Adrenal gland (tissue), 12 donors: ENCODE data around the gene TNC. TPM values are rescaled to one million over a fixed set of nuclear protein-coding genes. Genes with fewer than 3 reads are reported as not detected.

Experiments used
- DNase-seq, 7 donors: peaks; one replicate each; pipeline ENCODE4 v3.0.0-alpha.2; 2019 to 2020
- H3K27ac ChIP-seq, 5 donors: fragments of 200-600 bp; sonication (generic) in 4 of 5; 1 replicate in 3 of 5; 2 replicates in 2 of 5; pipeline versions ENCODE4 v1.5.1 to v1.8.0; 2016 to 2020; ENCODE audit warnings: mild to moderate bottlenecking in 1 of 5
- H3K27me3 ChIP-seq: fragments of 200-600 bp; 2 replicates; pipeline ENCODE4 v1.8.0; 2021
- H3K36me3 ChIP-seq, 2 donors: fragments of 200-600 bp; replicated peaks in 1 of 2; 1 replicate in 1 of 2; 2 replicates in 1 of 2; pipeline versions ENCODE4 v1.5.1 to v1.8.0; 2018 to 2022
- H3K4me1 ChIP-seq, 2 donors: fragments of 200-600 bp; replicated peaks in 1 of 2; 1 replicate in 1 of 2; 2 replicates in 1 of 2; pipeline versions ENCODE4 v1.5.1 to v1.8.0; 2018 to 2021
- H3K4me3 ChIP-seq, 4 donors: fragments of 200-600 bp; sonication (generic) in 3 of 4; one replicate each; pipeline ENCODE4 v1.5.1; 2016 to 2018
- H3K9me3 ChIP-seq, 3 donors: fragments of 200-600 bp; sonication (generic) in 1 of 3; replicated peaks in 1 of 3; 1 replicate in 2 of 3; 2 replicates in 1 of 3; pipeline versions ENCODE4 v1.5.1 to v1.8.0; 2016 to 2021
- CTCF ChIP-seq, 6 experiments: fragments of 450-650 bp in 4 of 6; fragments of 200-600 bp in 2 of 6; sonication (generic) in 1 of 6; IDR thresholded peaks; 1 replicate in 5 of 6; 2 replicates in 1 of 6; pipeline versions ENCODE4 v1.5.1 to v1.8.0; 2016 to 2021; ENCODE audit warnings: antibody characterized with exemption in 6 of 6, mild to moderate bottlenecking in 2 of 6, moderate library complexity in 1 of 6
- POLR2A ChIP-seq, 2 donors: fragments of 450-650 bp; IDR thresholded peaks; one replicate each; pipeline ENCODE4 v1.6.1; 2017; ENCODE audit warnings: antibody characterized with exemption in 2 of 2, mild to moderate bottlenecking in 2 of 2, moderate library complexity in 1 of 2
- WGBS, 4 donors: extraction: QIAGEN DNeasy Blood & Tissue Kit in 2 of 4; methylation state at CpG; one replicate each; pipeline versions ENCODE4 v1.1.5 to v1.1.7; 2013 to 2017; 5-methylcytosine and 5-hydroxymethylcytosine counted together
- intact Hi-C, 2 donors: fragments of 100-400 bp; cut with DNase I; formaldehyde crosslinking; loops; one replicate each; pipeline versions ENCODE4 v1.14.1 to v1.15.0; 2022 to 2023
- polyA plus RNA-seq, 3 donors: library from polyadenylated mRNA; stranded (reverse); fragments of 200-250 nt in 2 of 3; fragments of 350-450 nt in 1 of 3; fragmentation: Illumina TruSeq in 1 of 3; extraction: RNeasy Lipid Tissue Mini Kit (QIAGEN cat#74804) in 1 of 3; gene quantifications; one replicate each; pipeline ENCODE4 v1.2.3, GENCODE V29; 2013 to 2014
- total RNA-seq, 9 donors: library from RNA; depleted of rRNA in 4 of 9; stranded (reverse); fragments of >200 nt in 4 of 9; fragments of 120-200 nt in 1 of 9; fragmentation: NEBNext Ultra II Directional in 1 of 9; extraction: Animal tissue kit (Norgen Biotek cat#: 25700) in 1 of 9; gene quantifications; one replicate each; pipeline versions ENCODE4 v1.1.0 to v1.2.4, GENCODE V29; 2013 to 2023
- donor health status: healthy with polysubstance abuse.
- donor health status: Bipolar disorder and iron deficiency.
- donor health status: DM: yes; HTN: yes; CAD: no.
- donor health status: DM: no; HTN: no; CAD: no.
- donor health status: DM: no; HTN: no; CAD: no.
- donor health status: DM: yes; HTN: yes; CAD: no.

TNC gene
- total and polyA plus RNA-seq, 12 donors, result 1.9 to 53.8 (median 10.7) TPM

- no peaks in the 10 kb centered on the region for H3K27me3 ChIP-seq
- no peaks in the 10 kb centered on the region for H3K36me3 ChIP-seq
- no peaks in the 10 kb centered on the region for H3K9me3 ChIP-seq
- 54 to 70% (median 59%) methylated on average over 4 of the region's 4 CpGs for WGBS, 4 donors
- intact Hi-C loops, result no loop called here
- H3K27ac ChIP-seq, result no peak overlapping the region
- no peak for TF ChIP-seq POLR2A (IDR thresholded peaks at IDR 0.05)
- no peak for TF ChIP-seq CTCF (IDR thresholded peaks at IDR 0.05)
- no peak overlapping the region for H3K4me3 ChIP-seq
- no peaks in the 10 kb centered on the region for H3K4me1 ChIP-seq
- DNase-seq, result no peak
These were observed 88.0 kb downstream of the TNC start for GRCh38 chr9:115030006-115030405.

GRCh38 chr9:115025721-115026120 is 92.2 kb downstream of the TNC start:
- H3K4me3 ChIP-seq, result no peak overlapping the region
- no peaks in the 10 kb centered on the region for H3K9me3 ChIP-seq
- TF ChIP-seq CTCF (IDR thresholded peaks at IDR 0.05) (no peak), POLR2A (IDR thresholded peaks at IDR 0.05) (no peak)
- intact Hi-C loops, result loop anchor here in 1 of 2 donors (10.0 kb wide), 1 partner anchor 291 kb away; no protein-coding TSS in a partner anchor
- H3K36me3 ChIP-seq, result no peaks in the 10 kb centered on the region
- H3K27ac ChIP-seq, result no peak overlapping the region
- no peak for DNase-seq
- no peaks in the 10 kb centered on the region for H3K4me1 ChIP-seq
- no peaks in the 10 kb centered on the region for H3K27me3 ChIP-seq

- DNase-seq, result no peak
- Histone ChIP-seq H3K36me3 (no peaks in the 10 kb centered on the region), H3K4me3 (no peak overlapping the region), H3K27ac (no peak overlapping the region), H3K9me3 (no peaks in the 10 kb centered on the region), H3K4me1 (no peaks in the 10 kb centered on the region), H3K27me3 (no peaks in the 10 kb centered on the region)
- 53 to 61% (median 59%) methylated on average over 5 of the region's 5 CpGs for WGBS, 4 donors
- no peak for TF ChIP-seq POLR2A (IDR thresholded peaks at IDR 0.05)
- no peak for TF ChIP-seq CTCF (IDR thresholded peaks at IDR 0.05)
- intact Hi-C loops, result loop anchor here in 1 of 2 donors (10.0 kb wide), 1 partner anchor 290 kb away; no protein-coding TSS in a partner anchor
These were observed 92.9 kb downstream of the TNC start for GRCh38 chr9:115024925-115025535.

- Histone ChIP-seq H3K27ac (no peak overlapping the region), H3K9me3 (no peaks in the 10 kb centered on the region), H3K36me3 (no peaks in the 10 kb centered on the region), H3K4me1 (no peaks in the 10 kb centered on the region), H3K4me3 (no peak overlapping the region), H3K27me3 (no peaks in the 10 kb centered on the region)
- 77 to 92% (median 90%) methylated on average over 6 of the region's 6 CpGs for WGBS, 4 donors
- intact Hi-C loops, result loop anchor here in 1 of 2 donors (10.0 kb wide), 1 partner anchor 288 kb away; no protein-coding TSS in a partner anchor
- DNase-seq, result no peak
- TF ChIP-seq POLR2A (IDR thresholded peaks at IDR 0.05), result no peak
These were observed 95.1 kb downstream of the TNC start for GRCh38 chr9:115022760-115023434.
